HG03139 (cell line): Measurements from ENCODE around the gene GRID1.

ENCODE experiments used
- ATAC-seq: cut with Tn5 transposase; IDR thresholded peaks from one replicate; pipeline ENCODE4 v1.9.1; 2021; ENCODE audit not compliant: unreplicated experiment

GRID1 gene

DNA sequence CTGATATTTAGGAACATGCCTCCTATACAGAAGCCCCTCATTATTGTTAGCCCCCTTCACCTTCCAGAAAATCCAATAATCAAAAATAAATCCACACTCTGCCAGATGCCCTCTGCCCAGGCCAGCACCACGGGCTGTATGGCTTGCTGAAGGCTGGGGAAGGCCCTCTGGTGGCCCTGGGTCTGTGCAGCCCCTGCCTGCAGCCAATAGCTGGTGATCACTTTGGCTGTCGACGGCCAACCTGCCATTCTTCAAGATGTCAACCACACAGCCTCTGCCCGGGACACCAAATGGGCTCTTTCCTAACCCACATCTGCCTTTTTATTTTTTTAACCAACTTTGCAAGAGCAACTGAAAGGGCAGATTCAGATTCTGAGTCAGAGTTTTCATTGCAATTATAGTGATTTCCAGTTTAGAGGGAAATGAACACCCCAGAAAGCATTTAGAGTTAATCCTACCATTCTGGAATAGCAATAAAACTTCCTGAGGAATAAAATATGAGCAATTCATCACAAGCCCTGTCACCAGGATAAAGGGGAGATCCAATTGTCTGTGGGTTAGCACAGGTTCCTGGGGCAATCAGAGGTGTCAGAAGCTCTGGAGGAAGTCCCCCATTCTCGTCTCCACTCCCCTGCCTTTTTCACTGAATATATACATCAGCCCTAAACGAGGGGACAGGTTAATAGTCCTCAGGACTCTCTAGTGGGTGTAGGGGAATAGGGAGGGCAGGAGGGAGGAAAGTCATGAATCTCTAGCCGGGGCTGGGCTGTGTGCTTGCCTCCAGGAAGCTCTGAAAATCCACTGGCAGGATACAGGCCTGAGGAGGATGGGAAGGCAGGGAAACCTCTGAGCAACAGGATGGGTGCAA lies 211.3 kb downstream of the GRID1 start:
- no peak for ATAC-seq

DNA sequence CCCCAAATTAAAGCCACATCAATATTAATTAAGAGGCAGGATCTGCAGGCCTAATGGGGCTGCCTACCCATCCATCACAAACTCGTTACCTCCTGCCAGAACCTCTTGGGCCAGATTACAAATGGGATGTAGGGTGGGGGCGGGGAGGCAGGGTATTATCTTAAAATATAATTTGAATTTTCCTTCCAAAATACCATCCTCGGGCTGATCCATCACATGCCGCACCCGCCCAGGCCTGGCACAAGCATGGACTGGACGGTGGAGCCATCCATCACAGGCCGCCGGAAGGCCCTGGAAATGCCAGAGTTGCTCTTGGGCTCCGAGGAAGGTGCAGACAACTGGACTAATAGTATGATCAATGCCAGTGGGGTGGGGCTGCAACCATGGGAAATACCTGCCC lies 212.8 kb downstream of the GRID1 start:
- ATAC-seq = no peak

GRCh38 chr10:86152911-86153310 lies 213.7 kb downstream of the GRID1 start:
- ATAC-seq = no peak

DNA sequence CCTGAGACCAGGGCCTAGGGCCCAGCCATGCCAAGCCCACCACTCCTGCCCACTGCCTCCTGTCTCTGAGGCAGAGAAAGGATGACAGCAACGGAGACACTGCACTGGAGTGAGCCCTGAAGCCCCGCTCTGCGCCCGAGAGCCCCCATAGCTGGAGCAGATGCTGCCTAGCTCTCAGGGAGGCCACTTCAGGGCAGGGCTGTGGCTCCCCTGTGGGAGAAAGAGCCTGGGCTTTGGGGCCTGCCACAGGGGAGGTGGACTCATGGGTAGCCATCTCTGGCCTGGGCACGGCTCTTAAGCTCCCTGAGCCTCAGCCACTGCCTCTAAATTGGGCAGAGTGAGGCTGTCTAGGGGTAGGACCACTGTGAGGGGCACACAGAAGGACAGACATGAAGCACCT lies 214.2 kb downstream of the GRID1 start:
- no peak for ATAC-seq

DNA sequence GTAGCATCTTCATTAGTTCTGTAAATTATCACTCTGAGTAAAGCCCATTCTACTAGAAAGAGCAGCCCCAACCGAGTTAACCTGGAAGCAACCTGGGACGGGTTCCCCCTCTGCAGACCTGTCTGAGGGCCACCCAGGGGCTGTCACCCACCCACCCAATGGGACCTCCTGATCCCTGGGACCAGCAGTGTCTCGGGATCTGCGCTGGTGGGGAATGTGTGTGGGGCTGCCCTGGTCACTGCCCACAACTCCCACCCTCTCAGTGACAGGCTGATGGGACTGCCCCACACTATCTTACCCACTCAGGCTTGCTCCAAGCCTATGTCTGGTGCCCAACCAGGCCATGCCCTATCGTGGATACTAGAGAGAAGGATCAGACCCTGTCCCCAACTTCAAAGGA lies 215.0 kb downstream of the GRID1 start:
- no peak for ATAC-seq

DNA sequence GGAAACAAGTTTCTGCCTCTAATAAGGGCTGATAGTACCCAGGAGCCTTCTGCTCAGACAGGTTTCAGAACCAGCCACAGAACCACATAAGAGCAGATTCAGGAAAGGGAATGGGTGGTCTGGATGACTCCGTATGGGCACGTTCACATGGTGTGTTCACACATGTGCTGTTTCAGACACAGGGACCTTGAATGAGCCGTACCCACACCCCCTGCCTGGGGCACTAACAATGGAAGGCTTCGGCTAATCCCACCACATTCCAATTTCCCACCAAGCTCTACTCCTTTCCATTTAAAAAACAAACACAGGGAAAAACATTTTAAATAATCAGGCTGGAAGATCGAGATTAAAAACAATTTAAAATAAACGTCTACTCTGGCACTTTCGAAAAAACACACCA lies 217.3 kb downstream of the GRID1 start:
- ATAC-seq = no peak

GRCh38 chr10:86148117-86148516 lies 218.5 kb downstream of the GRID1 start:
- no peak for ATAC-seq

DNA sequence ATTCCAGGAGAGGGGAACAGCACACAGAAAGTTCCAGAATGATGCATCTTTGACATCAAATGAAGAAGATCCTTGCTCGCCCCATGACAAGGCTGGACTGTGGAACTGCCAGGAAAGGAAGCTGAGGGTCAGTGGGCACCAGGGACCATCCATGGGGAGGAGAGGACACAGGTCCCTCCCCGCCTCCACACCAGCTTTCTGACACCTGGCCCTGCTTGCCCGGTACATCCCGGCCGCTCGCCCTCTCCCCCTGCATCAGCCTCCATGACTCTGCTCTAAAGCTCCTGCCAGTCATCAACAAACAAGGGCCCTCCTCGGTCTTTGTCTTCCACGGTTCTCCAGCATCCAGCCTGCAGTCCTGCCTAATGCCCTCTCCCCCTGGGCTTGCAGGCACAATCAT lies 222.3 kb downstream of the GRID1 start:
- no peak for ATAC-seq

GRCh38 chr10:86141896-86142295 lies 224.7 kb downstream of the GRID1 start:
- ATAC-seq = no peak

GRCh38 chr10:86139066-86139657 lies 227.4 kb downstream of the GRID1 start:
- no peak for ATAC-seq

GRCh38 chr10:86138551-86139065 lies 228.0 kb downstream of the GRID1 start:
- no peak for ATAC-seq

GRCh38 chr10:86137561-86137960 lies 229.0 kb downstream of the GRID1 start:
- ATAC-seq = no peak

- no peak for ATAC-seq
Observed at GRCh38 chr10:86136934-86137333, 229.7 kb downstream of the GRID1 start.

- ATAC-seq = no peak
Observed at GRCh38 chr10:86135191-86135590, 231.4 kb downstream of the GRID1 start.

DNA sequence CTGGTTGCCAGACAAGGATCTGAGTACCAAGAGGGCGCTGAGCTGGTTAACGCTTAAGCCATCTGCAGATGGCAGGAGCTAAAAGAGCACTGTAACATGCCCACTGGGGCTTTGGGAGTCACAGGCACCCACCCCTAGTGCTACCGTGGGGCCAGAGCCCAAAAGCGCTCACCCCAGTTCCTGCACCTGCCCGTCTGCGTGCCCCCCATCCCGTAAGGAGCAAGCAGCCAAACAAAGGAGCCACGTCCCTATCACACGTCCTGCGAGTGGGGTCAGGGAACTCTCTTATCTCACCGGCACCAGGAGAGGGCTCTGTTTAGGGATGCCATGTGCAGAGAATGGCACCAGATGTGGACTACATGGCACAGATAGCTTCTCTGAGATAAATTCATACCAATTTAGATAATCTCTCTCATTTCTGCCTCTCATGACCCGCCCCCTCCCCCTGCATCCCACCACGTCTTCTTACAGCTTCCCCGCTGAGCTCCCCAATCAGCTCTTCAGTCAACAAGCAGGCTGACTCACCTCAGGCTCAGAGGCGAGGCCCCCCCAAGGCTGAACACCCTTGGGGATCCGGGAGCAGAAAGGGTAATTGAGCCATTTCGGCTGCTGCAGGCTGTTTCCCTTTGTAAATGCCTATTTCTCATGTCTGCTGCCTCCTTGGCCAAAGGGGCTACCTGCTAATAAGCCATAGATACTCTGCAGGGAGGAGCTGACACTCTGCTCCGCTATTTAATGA lies 235.7 kb downstream of the GRID1 start:
- no peak for ATAC-seq

DNA sequence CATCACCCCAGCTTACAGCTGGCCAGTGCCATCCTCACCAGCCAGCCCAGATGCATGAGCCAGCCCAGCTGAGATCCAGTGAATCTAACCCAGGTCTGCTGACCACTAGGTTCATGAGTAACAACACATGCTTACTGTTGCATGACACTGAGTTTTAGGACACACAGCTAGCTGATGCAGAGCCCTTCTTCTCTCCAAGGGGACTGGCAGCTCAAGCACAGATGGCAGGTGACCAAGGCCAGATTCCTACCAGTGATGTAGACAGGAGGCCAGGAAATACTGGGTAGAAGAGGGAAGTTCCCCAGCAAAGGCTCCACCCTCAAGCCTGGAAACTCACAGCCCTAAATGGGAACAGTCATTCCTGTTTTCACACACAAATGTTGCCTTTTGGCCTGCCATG lies 236.6 kb downstream of the GRID1 start:
- ATAC-seq = no peak

DNA sequence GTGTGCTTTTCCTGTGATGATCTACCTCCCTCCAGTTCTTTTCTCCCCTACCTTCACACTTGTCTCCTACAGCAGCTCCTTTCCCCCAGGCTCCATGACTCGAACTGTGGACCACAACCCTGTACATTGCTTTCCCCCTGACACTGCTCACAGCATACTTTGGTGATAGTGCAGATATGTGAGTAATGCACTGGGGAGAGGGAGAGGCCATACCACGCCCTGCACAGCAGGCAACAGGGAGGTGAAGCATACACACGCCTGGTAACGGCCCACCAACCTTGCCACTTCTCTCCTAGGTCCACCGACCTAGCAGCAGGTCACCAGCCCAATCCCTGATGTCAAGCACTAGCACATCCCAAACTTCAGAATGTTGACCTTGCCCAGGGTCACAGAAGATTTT lies 238.2 kb downstream of the GRID1 start:
- ATAC-seq = no peak

DNA sequence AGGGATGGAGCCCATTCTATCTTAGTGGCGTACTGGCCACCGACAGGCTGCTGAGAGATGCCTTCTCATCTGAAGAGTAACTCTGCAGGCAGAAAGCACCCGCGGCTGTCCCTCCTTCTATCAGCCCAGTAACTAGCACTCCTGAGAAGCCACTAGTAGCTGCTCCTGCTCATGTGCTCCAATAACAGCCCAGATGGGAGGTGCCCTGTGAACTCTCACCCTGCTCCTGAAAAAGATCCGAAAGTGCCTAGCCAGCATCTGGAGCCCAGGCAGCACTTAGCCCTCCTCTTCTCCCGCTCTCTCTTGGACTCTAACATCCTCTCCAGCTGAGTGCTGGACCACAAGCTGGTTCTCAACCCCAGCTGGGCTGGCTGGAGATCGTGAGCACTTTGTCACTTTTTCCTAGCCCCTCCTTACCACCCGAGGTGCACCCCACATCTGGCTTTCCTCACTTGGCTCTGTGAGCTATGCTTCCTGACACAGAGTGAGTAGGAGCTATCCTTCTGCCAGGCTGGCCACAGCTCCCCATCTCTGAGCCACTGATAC lies 239.2 kb downstream of the GRID1 start:
- ATAC-seq = no peak

DNA sequence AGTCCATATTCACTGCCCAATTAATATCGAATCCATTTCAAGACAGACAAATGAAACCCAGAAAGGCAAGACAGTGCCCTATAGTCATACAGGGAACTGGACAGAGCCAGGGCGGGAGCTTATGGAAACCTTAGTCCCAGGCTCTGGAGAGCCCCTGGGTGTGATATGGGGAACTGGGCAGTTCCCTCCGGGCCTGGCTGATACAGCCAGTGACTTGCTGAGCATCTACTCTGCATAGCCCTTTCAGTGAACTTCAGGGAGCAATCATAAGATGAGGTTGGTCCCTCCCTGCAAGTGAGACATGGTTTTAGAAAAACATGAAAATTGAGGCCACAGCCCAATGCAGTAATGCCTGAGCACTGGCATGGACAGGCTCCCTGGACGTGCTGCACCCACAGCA lies 241.9 kb downstream of the GRID1 start:
- no peak for ATAC-seq

GRCh38 chr10:86123715-86124114 lies 242.9 kb downstream of the GRID1 start:
- no peak for ATAC-seq

DNA sequence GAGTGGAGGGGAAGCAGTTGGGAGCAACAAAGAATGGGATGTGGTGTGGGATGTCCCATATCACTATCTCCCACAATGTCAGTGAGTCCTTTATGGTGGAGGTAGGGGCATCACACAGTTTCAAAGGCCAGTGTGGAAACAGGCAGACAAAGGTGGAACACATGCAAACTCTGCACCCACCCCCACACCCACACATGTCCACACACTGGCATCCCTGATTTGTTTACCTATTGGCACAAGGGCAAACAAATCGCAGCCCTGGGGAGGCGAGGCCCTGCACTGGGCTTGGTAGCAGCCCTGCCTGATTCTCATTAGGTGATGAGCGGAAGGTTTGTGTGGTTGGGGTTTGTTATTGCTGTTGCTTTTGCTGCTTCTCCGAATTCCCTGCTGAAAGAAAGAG lies 243.3 kb downstream of the GRID1 start:
- no peak for ATAC-seq

DNA sequence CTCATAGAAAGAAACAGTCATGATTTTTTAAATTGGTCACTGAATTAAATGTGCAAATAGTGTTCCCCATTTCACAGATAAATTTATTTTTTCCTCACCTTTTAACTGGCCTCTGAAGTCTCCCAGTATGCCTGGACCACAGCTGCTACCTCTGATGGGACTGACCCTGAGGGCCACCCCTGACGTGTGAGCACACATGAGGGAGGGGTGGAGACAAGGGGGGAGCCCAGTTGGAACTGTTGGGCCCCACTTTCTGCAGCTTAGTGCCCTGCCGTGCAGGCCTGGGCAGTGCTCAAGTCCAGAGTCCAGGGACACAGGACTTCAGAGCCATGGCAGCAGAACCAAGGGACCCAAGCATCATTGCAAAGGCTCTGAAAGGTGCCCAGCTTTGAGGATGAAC lies 243.9 kb downstream of the GRID1 start:
- no peak for ATAC-seq
